GM11168 (cell line): ENCODE measurements around the gene ROBO1.

Experiments used
- in situ Hi-C: fragments of 300-500 bp; cut with MboI; formaldehyde crosslinking; loops from one replicate; pipeline ENCODE4 v1.12.0; 2022; ENCODE audit warnings: low sequenced_read_pairs; ENCODE audit not compliant: unreplicated experiment

ROBO1 gene

GRCh38 chr3:79038636-79039035 lies 729.2 kb downstream of the ROBO1 start:
- in situ Hi-C loops, result no loop called here

GRCh38 chr3:79038057-79038456 lies 729.7 kb downstream of the ROBO1 start:
- in situ Hi-C loops, result no loop called here

GRCh38 chr3:79032686-79033318 lies 735.0 kb downstream of the ROBO1 start:
- in situ Hi-C loops, result no loop called here

GRCh38 chr3:79030157-79030556 lies 737.6 kb downstream of the ROBO1 start:
- in situ Hi-C loops, result no loop called here

DNA sequence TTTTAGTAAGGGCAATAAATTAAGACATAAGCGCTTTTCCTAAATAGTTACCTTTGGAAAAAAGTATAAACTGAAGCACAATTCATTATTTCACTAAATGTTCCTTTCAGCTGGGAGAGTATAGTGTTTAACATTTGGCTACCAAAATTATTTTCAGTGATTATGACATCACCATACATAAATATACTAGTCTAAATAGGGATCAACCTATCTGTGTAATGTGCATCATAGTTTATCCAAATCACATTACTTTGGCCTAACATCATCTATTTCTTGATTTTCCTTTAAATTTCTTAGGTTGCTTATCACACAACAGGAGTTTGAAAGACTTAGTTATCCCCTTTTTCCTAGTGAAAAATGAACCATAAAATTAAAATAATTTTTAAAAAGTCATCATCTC lies 738.9 kb downstream of the ROBO1 start:
- in situ Hi-C loops, result no loop called here

DNA sequence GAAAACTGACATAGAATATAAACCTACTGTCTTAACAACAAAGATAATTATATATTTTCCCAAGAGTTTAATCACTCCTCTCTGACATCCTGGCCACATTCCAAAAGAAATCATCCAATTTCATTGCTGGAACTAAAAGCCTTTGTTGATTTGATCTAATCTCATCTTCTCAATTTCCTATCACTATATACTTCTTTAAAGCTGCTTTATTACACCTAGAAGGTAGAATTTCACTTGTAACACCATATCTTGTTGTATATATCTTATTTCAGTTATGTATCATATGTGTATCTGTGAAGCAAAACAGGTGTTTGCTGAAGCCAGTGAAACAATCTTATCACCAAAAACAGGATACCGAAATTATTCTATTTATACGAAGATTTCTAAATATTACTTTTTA lies 740.2 kb downstream of the ROBO1 start:
- in situ Hi-C loops, result no loop called here

DNA sequence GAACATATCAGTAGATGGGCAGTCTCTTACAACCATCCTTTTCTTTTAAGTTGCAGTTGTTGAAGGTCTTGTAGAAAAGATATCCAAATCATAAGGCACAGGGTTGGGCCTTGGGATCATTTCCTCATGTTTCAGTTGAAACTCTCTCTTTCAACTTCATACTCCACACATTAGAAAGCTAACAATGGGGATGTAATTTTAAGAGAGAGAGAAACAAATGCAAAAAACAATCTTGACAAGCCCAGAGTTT lies 747.9 kb downstream of the ROBO1 start:
- in situ Hi-C loops, result loop anchor here (5.0 kb wide), 1 partner anchor 358 kb away; no protein-coding TSS in a partner anchor

GRCh38 chr3:79019137-79019923 lies 748.5 kb downstream of the ROBO1 start:
- in situ Hi-C loops, result no loop called here

GRCh38 chr3:79018671-79019136 lies 749.1 kb downstream of the ROBO1 start:
- in situ Hi-C loops, result no loop called here

DNA sequence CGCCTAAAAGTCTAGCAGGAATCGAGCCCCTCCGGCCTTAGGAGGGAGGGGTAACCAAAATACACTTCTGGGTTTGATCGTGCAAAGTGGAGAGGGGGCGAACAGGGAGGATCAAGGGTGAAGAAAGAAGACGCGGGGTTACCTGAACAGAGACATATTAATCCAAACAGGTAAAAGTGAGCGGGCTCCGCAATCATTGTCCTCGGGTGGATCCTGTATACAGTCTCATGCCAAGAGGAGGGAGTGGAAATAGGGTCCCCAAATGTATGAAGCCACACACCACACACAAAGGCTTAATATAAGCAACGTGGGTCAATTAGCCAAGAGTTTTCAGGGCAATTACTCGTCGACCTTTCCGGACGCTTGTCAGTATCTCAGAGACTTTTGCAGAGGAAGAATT lies 749.5 kb downstream of the ROBO1 start:
- in situ Hi-C loops, result no loop called here

DNA sequence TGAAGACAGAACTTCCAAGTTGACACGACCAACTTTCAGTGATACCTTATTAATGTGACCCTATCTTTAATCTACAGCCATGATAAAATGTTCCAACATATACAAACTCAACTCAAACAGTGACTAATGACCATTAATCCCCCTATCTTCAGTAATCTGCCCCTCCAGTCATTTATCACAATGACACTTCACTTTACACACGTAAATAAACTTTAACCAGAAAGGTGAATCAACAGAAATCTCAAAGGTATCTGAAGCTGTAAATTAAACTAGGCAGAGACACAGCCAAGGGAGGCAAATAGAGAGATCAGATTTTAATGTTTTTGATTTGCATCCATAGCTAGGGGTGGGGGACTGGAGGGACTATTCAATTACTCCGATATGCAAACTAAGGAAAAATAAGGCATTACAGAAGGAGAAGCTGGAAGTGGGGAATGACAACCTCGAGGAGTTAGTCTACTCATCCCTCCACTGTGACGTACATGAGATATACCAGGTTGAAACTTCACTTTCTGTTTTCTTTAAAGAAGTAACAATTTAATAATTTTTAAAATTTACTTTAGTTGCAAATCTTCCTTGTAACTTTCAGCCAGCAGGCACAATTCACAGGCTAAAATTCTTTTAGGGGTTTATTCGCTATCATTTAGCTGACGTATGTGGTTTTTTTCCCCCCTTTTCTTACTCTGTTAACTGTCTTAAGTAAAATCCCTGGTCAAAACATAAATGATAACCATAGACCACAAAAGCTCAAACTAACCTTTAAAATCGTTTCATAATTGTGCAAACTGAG lies 751.0 kb downstream of the ROBO1 start:
- in situ Hi-C loops, result no loop called here

DNA sequence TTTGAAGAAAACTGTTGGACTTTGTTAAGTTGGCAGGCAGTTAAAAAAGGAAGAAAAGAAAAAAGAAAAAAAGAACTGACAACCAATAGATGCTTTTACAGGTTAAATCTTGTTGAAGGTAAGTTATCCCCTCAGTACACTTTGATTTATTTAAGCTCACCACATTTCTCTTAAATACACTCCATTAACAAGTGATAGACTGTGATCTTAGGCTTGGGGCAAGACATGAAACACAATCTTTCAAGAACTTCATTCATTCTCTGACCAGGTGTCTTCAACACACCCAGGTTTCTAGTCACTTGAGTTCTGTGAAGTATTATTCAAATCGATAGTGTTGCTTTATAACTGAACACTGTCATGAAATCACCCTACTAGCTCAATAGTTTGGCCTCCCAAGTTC lies 751.9 kb downstream of the ROBO1 start:
- in situ Hi-C loops, result no loop called here

- in situ Hi-C loops, result no loop called here
Observed at GRCh38 chr3:79012946-79013362, 754.8 kb downstream of the ROBO1 start.

DNA sequence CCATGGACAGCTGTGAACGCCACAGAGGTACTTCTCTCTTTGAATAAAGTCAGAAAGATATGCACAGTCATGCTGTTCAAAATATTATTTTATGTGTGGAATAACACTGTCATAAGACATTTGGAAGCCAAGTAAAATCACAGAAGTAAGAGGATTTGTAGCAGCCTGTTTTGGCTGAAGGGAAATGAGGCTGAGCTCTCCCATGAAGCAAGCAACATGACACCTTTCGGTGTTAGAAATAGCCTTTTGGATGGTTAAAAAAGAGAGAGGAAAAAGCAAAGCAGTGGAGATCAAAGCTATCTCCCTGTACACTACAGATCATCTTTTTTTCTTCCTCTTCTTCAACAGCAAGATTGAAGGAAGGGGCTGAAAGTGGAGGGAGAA lies 755.3 kb downstream of the ROBO1 start:
- in situ Hi-C loops, result no loop called here

DNA sequence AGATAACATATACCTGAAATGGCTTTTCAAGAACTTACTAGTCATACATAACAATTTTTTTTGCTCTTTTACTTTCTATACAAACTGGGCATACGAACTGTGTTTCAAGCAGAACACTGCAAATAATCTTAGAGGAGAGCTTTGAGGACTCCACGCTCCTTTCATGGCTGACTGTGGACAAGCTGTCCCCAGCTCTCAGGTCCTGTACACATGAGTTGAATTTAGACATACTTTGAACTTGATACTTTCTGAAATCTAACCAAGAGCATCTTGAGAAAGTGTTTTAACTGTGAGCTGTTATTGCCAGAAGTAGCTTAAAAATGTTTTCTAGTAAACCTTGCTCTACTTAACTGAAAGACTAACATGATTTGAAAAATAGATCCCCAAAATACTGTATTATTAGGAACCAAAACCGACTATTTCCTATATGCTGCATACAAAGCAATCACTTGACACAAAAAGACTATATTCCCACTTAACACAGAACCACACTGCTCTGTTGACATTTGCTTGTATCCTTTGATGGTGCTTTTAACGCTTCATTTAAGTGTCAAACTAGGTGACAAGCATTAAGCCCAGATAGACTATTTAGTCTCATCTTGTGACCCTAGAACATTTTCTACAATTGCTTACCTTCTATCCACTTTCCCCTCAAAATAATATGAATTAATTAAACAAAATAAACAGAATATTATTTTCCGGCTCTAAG lies 755.8 kb downstream of the ROBO1 start:
- in situ Hi-C loops, result no loop called here

DNA sequence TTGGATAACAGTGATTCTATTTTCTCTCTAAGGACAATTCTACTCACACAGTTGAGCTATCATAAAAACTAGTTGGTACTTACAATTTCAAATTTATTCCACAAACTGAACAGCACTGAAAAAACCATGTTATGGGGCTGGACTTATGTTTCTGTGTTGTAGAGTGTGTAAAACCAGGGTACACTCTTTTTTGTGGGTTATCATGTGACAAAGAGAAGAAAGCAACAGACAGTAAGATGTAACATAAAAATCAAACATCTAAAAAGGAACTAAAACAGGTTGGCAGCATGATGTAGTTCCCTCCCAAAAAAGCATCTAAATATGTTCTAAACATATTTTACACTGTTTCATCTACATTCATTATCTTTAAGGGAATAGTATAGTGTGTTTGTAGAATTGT lies 757.9 kb downstream of the ROBO1 start:
- in situ Hi-C loops, result no loop called here

GRCh38 chr3:79006077-79006476 lies 761.7 kb downstream of the ROBO1 start:
- in situ Hi-C loops, result no loop called here

- in situ Hi-C loops, result no loop called here
Observed at GRCh38 chr3:79005084-79005483, 762.7 kb downstream of the ROBO1 start.

GRCh38 chr3:79003994-79004393 lies 763.8 kb downstream of the ROBO1 start:
- in situ Hi-C loops, result no loop called here

DNA sequence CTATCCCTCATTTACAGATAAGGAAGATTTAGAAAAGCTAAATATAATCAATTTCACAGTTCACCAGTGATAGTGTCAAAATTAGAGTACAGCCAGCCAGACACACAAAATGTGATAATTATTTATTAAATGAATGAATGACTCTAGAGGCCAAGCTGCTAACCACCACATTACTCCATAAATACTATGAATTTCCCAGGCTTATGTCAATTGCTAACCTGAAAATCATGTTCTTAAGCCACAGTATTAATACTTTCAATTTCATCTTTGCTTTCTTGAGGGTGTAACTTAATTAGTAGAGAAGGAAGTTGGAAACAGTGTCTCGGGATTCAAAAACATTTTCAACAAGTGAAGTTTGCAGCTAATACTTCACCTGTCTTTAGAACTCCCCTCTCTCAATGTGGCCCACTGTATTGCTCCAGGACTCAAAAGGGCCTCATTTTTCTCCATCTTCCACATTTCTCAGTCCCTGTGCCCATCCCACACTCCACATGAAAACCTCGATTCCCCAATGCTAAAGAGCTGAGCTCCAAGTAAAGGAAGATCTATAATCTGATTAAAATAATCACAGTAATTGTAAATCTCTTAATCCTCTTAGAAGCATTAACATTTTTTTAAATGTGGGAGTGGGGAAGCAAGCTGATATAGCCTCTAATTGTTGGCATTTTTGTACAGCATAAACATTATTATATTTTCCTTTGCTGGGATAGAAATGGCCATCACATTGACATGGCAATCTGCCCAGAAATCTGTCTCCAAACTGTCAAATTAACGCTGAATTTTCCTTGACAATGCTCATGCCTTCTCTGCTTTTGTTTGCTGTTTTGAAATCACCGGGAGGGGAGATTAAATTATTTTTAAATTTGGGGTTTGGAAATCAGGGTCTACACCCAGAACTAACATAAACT lies 765.1 kb downstream of the ROBO1 start:
- in situ Hi-C loops, result no loop called here
